Left cardiac atrium (tissue), 4 donors: Measurements from ENCODE around the gene CCT6A. TPM values are rescaled to one million over a fixed set of nuclear protein-coding genes. Genes with fewer than 3 reads are reported as not detected.
"Not testable (repeated sequence)": the region's sequence is repeated elsewhere in the genome, so short reads cannot be mapped to it uniquely, and the experiment has no call there.

Source experiments
- ATAC-seq, 2 donors: fragments of 200-7000 bp; cut with Tn5 transposase; one replicate each; pipeline ENCODE4 v1.9.1; 2020; ENCODE audit warnings: mild to moderate bottlenecking in 2 of 2, moderate library complexity in 2 of 2
- DNase-seq: peaks from one replicate; pipeline ENCODE4 v3.0.0-alpha.2; 2020
- intact Hi-C, 2 donors: fragments of 100-400 bp; cut with DNase I; formaldehyde crosslinking; loops; one replicate each; pipeline versions ENCODE4 v1.14.1 to v1.15.1; 2022 to 2023
- total RNA-seq, 2 donors: library from RNA; stranded (reverse); fragmentation: NEBNext Ultra II Directional; extraction: Animal tissue kit (Norgen Biotek cat#: 25700); gene quantifications; one replicate each; pipeline ENCODE4 v1.2.1, GENCODE V29; 2021
- donor health status: DM: no; HTN: yes; CAD: no.
- donor health status: DM: no; HTN: yes; CAD: no; lungs with severe emphysema.
- donor health status: DM: yes; HTN: yes; CAD: no.
- donor health status: Dilated cardiomyopathy.

The CCT6A gene
- total RNA-seq, 2 donors from 2014 or later: 61.9 to 74.9 TPM

- not testable (repeated sequence) for ATAC-seq, DNase-seq
- intact Hi-C loops: loop anchor here in 1 of 2 donors (10.0 kb wide), 1 partner anchor 57 kb away; the partner anchor contains the start of gene CHCHD2
Observed at GRCh38 chr7:56047446-56048116, 4.0 kb upstream of the CCT6A start.

GRCh38 chr7:56048245-56048644, 3.3 kb upstream of the CCT6A start:
- ATAC-seq (no peak), DNase-seq (no peak)
- intact Hi-C loops: loop anchor here in 1 of 2 donors (10.0 kb wide), 1 partner anchor 57 kb away; the partner anchor contains the start of gene CHCHD2

- not testable (repeated sequence) for DNase-seq, ATAC-seq
- intact Hi-C loops: loop anchor here in 1 of 2 donors (10.0 kb wide), 1 partner anchor 56 kb away; the partner anchor contains the start of gene CHCHD2
Observed at GRCh38 chr7:56048763-56049162, 2.8 kb upstream of the CCT6A start.

GRCh38 chr7:56051053-56051338, 569 bp upstream of the CCT6A start:
- no peak for DNase-seq
- intact Hi-C loops: no loop called here

GRCh38 chr7:56053379-56053778, 1.8 kb downstream of the CCT6A start:
- intact Hi-C loops: no loop called here
- ATAC-seq (no peak), DNase-seq (no peak)

More at GRCh38 chr7:56051053-56051338, 569 bp upstream of the CCT6A start:
- ATAC-seq: no peak

- DNase-seq (no peak), ATAC-seq (no peak)
- intact Hi-C loops: no loop called here
Observed at GRCh38 chr7:56053993-56054392, 2.4 kb downstream of the CCT6A start.

- intact Hi-C loops: no loop called here
- ATAC-seq (no peak), DNase-seq (no peak)
Observed at GRCh38 chr7:56062382-56062781, 10.8 kb downstream of the CCT6A start.

GRCh38 chr7:56063500-56063881, 11.9 kb downstream of the CCT6A start:
- intact Hi-C loops: no loop called here
- DNase-seq (no peak), ATAC-seq (no peak)

- ATAC-seq (peak; percentile 99), DNase-seq (peak; percentile 93)
- intact Hi-C loops: no loop called here
Observed at GRCh38 chr7:56063882-56064625, 12.5 kb downstream of the CCT6A start, which contains the start of gene SUMF2. Gene SUMF2, plus strand, starts transcription at chr7:56064286. Its CDS starts 26 bp downstream, at chr7:56064312.

GRCh38 chr7:56066376-56066775, 14.8 kb downstream of the CCT6A start:
- DNase-seq, intact Hi-C loops, ATAC-seq: not testable (repeated sequence)

- DNase-seq: peak; percentile 87
- intact Hi-C loops: loop anchor here in 1 of 2 donors (10.0 kb wide), 1 partner anchor 70 kb away; no protein-coding TSS in a partner anchor
- peak; percentile 91 to 93 for ATAC-seq
Observed at GRCh38 chr7:56074371-56074791, 22.8 kb downstream of the CCT6A start.

- intact Hi-C loops: loop anchor here in 1 of 2 donors (10.0 kb wide), 1 partner anchor 73 kb away; no protein-coding TSS in a partner anchor
- ATAC-seq: no peak
- DNase-seq: no peak
Observed at GRCh38 chr7:56077681-56078080, 26.1 kb downstream of the CCT6A start.

GRCh38 chr7:56078196-56078595, 26.6 kb downstream of the CCT6A start:
- ATAC-seq: no peak
- intact Hi-C loops: loop anchor here in 1 of 2 donors (10.0 kb wide), 1 partner anchor 73 kb away; no protein-coding TSS in a partner anchor

GRCh38 chr7:56079450-56080185, 28.1 kb downstream of the CCT6A start:
- DNase-seq (peak; percentile 87), ATAC-seq (peak; percentile 85 to 93)
- intact Hi-C loops: loop anchor here in 1 of 2 donors (10.0 kb wide), 1 partner anchor 75 kb away; no protein-coding TSS in a partner anchor

More at GRCh38 chr7:56078196-56078595, 26.6 kb downstream of the CCT6A start:
- no peak for DNase-seq

- intact Hi-C loops, ATAC-seq, DNase-seq: not testable (repeated sequence)
Observed at GRCh38 chr7:56080726-56081435, 29.3 kb downstream of the CCT6A start.

GRCh38 chr7:56081626-56082340, 30.2 kb downstream of the CCT6A start:
- intact Hi-C loops: no loop called here
- no peak for ATAC-seq
- no peak for DNase-seq

GRCh38 chr7:56083150-56083785, 31.7 kb downstream of the CCT6A start:
- DNase-seq: peak; percentile 53
- intact Hi-C loops: no loop called here
- peak in 1 of 2 donors; percentile 27 for ATAC-seq
